GM18526 (cell line): Measurements from ENCODE around the gene MB21D2.

Source experiments
- POLR2A ChIP-seq: IDR thresholded peaks from 3 replicates; pipeline ENCODE4 v1.6.1; 2011; ENCODE audit not compliant: insufficient read length; ENCODE audit errors: extremely low read depth

Gene MB21D2

GRCh38 chr3:192887047-192887446 is 30.6 kb downstream of the MB21D2 start:
- TF ChIP-seq POLR2A: no peak

- no peak for TF ChIP-seq POLR2A
Observed at GRCh38 chr3:192884777-192885773, 32.6 kb downstream of the MB21D2 start.

- TF ChIP-seq POLR2A: no peak
Observed at GRCh38 chr3:192883512-192883911, 34.1 kb downstream of the MB21D2 start.

- no peak for TF ChIP-seq POLR2A
Observed at GRCh38 chr3:192881159-192881786, 36.4 kb downstream of the MB21D2 start.

- no peak for TF ChIP-seq POLR2A
Observed at GRCh38 chr3:192880313-192880712, 37.3 kb downstream of the MB21D2 start.

- TF ChIP-seq POLR2A: no peak
Observed at GRCh38 chr3:192879346-192880031, 38.2 kb downstream of the MB21D2 start.

- no peak for TF ChIP-seq POLR2A
Observed at GRCh38 chr3:192875971-192876565, 41.6 kb downstream of the MB21D2 start.

GRCh38 chr3:192870822-192871221 is 46.8 kb downstream of the MB21D2 start:
- no peak for TF ChIP-seq POLR2A

- no peak for TF ChIP-seq POLR2A
Observed at GRCh38 chr3:192869131-192870031, 48.3 kb downstream of the MB21D2 start.

GRCh38 chr3:192867645-192868044 is 50.0 kb downstream of the MB21D2 start:
- no peak for TF ChIP-seq POLR2A

- no peak for TF ChIP-seq POLR2A
Observed at GRCh38 chr3:192866804-192867203, 50.9 kb downstream of the MB21D2 start.

GRCh38 chr3:192864941-192865340 is 52.7 kb downstream of the MB21D2 start:
- TF ChIP-seq POLR2A: no peak

- TF ChIP-seq POLR2A: no peak
Observed at GRCh38 chr3:192863091-192863420, 54.6 kb downstream of the MB21D2 start.

GRCh38 chr3:192862408-192863090 is 55.1 kb downstream of the MB21D2 start:
- no peak for TF ChIP-seq POLR2A
